HG03342 (cell line): ENCODE measurements around the gene ADGRD1.
"Not testable (repeated sequence)": the region's sequence is repeated elsewhere in the genome, so short reads cannot be mapped to it uniquely, and the experiment has no call there.

Experiments
- ATAC-seq: cut with Tn5 transposase; IDR thresholded peaks from one replicate; pipeline ENCODE4 v1.9.1; 2021; ENCODE audit warnings: mild to moderate bottlenecking, moderate library complexity; ENCODE audit not compliant: unreplicated experiment

Gene ADGRD1

GRCh38 chr12:130953771-130954543, at the start of gene ADGRD1:
Gene ADGRD1, plus strand, starts transcription at chr12:130953907. Its CDS starts 559 bp downstream, at chr12:130954466.
- ATAC-seq: peak; percentile 55

- ATAC-seq: no peak
These were observed 49.6 kb upstream of the ADGRD1 start for GRCh38 chr12:130904064-130904463.

GRCh38 chr12:130904936-130905455, 48.7 kb upstream of the ADGRD1 start:
- not testable (repeated sequence) for ATAC-seq

- ATAC-seq: no peak
These were observed 44.6 kb upstream of the ADGRD1 start for GRCh38 chr12:130909111-130909510.

GRCh38 chr12:130911193-130911592, 42.5 kb upstream of the ADGRD1 start:
- no peak for ATAC-seq

- ATAC-seq: no peak
These were observed 41.8 kb upstream of the ADGRD1 start for GRCh38 chr12:130911933-130912332.

GRCh38 chr12:130916241-130916911, 37.3 kb upstream of the ADGRD1 start:
- ATAC-seq: peak; percentile 63

- no peak for ATAC-seq
These were observed 36.1 kb upstream of the ADGRD1 start for GRCh38 chr12:130917607-130918006.

GRCh38 chr12:130919086-130919485, 34.6 kb upstream of the ADGRD1 start:
- ATAC-seq: no peak

GRCh38 chr12:130920119-130920703, 33.5 kb upstream of the ADGRD1 start:
- ATAC-seq: no peak

- ATAC-seq: no peak
These were observed 32.9 kb upstream of the ADGRD1 start for GRCh38 chr12:130920723-130921381.

GRCh38 chr12:130922511-130922953, 31.2 kb upstream of the ADGRD1 start:
- ATAC-seq: no peak

- ATAC-seq: no peak
These were observed 28.6 kb upstream of the ADGRD1 start for GRCh38 chr12:130924966-130925665.

GRCh38 chr12:130925666-130926015, 28.1 kb upstream of the ADGRD1 start:
- ATAC-seq: no peak

- ATAC-seq: no peak
These were observed 24.3 kb upstream of the ADGRD1 start for GRCh38 chr12:130929363-130929762.

- ATAC-seq: no peak
These were observed 21.4 kb upstream of the ADGRD1 start for GRCh38 chr12:130932061-130932930.

- ATAC-seq: no peak
These were observed 20.3 kb upstream of the ADGRD1 start for GRCh38 chr12:130933269-130933995.

GRCh38 chr12:130934753-130935152, 19.0 kb upstream of the ADGRD1 start:
- no peak for ATAC-seq

GRCh38 chr12:130936561-130936960, 17.1 kb upstream of the ADGRD1 start:
- ATAC-seq: no peak
